ENCODE results near the gene PHF13. TPM values are rescaled to one million over a fixed set of nuclear protein-coding genes. Genes with fewer than 3 reads are reported as not detected.
"Not testable (repeated sequence)": the region's sequence is repeated elsewhere in the genome, so short reads cannot be mapped to it uniquely, and the experiment has no call there.

The PHF13 gene
- total and polyA plus RNA-seq, 5 donors from 2014 or later = 4.7 to 7.5 (median 5.6) TPM

DNA sequence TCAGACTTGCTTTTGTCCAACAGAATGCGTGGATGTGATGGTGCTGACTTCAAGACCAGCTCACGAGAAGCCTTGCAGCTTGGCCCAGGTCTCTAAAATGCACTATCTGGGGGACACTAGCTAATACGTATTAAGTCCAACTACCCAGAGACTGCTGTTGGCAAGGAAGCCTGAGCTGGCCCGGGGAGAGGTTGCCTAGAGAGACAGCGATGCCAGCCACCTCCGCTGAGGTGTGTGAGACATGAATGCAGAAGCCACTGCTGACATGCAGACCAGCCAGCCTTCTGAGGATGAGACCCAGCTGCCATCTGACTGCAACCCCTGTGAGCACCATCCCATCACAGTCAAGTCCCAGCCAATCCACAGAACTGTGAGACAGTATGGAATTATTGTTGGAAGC is 43.6 kb downstream of the PHF13 start:
- DNase-seq = no peak
- Mint-ChIP-seq H3K27ac (no peak overlapping the region), H3K4me3 (no peak overlapping the region), H3K36me3 (peaks cover 26% of the 10 kb centered on the region), H3K9me3 (no peaks in the 10 kb centered on the region), H3K27me3 (no peaks in the 10 kb centered on the region), H3K4me1 (peaks cover 0 to 11% (median 7%) of the 10 kb centered on the region in 4 donors)
- Histone ChIP-seq H3K4me1 (ENCODE audit: control insufficient read depth, insufficient read depth, low read length, poor library complexity, severe bottlenecking) (no peaks in the 10 kb centered on the region), H3K9me3 (ENCODE audit: control insufficient read depth in 2 of 2, low read length in 2 of 2) (no peaks in the 10 kb centered on the region), H3K27ac (ENCODE audit: insufficient read depth, low read length, poor library complexity, severe bottlenecking) (no peak overlapping the region), H3K36me3 (ENCODE audit: control insufficient read depth, insufficient read depth, low read length) (peaks cover 20% of the 10 kb centered on the region), H3K4me3 (ENCODE audit: low read depth, low read length) (no peak overlapping the region), H3K27me3 (ENCODE audit: control insufficient read depth, insufficient read depth, low read length) (no peaks in the 10 kb centered on the region)
- no peak for ATAC-seq (ENCODE audit: low read depth in 2 of 2)

DNA sequence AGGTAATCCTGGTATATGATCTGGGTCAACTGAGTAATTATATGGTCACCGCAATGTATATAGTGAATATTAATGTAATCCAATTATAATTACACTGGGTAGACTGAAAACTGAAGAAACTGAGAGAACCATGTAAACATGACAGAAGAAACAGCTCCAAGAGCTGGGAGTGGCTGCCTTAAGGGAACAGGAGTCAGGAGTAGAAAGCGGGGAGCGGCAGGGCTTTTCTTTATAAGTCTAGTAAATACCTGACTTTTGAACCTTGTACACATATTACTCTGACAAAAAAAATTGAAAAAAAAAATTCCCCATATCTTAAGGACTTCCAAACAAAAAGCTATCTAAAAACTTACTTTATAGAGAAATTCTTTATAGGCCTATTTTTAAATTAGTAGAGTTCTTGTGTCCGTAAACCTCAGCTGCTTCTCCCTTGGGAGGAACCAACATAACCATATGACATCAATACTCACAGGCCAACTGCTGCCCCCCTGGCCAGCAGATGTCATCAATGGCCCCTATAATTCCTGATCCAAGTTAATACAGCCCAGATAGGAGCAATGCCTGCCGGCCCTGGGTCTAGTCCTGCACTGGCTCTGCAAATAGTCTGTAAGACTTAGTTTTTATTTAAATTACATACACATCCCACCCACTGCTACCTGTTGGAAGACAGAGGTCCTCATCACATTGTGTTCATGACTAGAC is 45.0 kb downstream of the PHF13 start:
- Histone ChIP-seq H3K36me3 (ENCODE audit: control insufficient read depth, insufficient read depth, low read length) (peaks cover 6% of the 10 kb centered on the region), H3K27ac (ENCODE audit: insufficient read depth, low read length, poor library complexity, severe bottlenecking) (no peak overlapping the region), H3K27me3 (ENCODE audit: control insufficient read depth, insufficient read depth, low read length) (no peaks in the 10 kb centered on the region), H3K4me1 (ENCODE audit: control insufficient read depth, insufficient read depth, low read length, poor library complexity, severe bottlenecking) (no peaks in the 10 kb centered on the region), H3K9me3 (ENCODE audit: control insufficient read depth in 2 of 2, low read length in 2 of 2) (no peaks in the 10 kb centered on the region), H3K4me3 (ENCODE audit: low read depth, low read length) (no peak overlapping the region)
- H3K4me3 Mint-ChIP-seq = no peak overlapping the region
- H3K4me1 Mint-ChIP-seq = peaks cover 0 to 11% (median 8%) of the 10 kb centered on the region in 4 donors
- ATAC-seq (ENCODE audit: low read depth in 2 of 2) (no peak), DNase-seq (no peak)
- H3K36me3 Mint-ChIP-seq = peaks cover 28% of the 10 kb centered on the region
- peak overlapping the region in 2 of 3 donors; percentile 10 to 34 for H3K27ac Mint-ChIP-seq
- no peaks in the 10 kb centered on the region for H3K9me3 Mint-ChIP-seq
- no peaks in the 10 kb centered on the region for H3K27me3 Mint-ChIP-seq

DNA sequence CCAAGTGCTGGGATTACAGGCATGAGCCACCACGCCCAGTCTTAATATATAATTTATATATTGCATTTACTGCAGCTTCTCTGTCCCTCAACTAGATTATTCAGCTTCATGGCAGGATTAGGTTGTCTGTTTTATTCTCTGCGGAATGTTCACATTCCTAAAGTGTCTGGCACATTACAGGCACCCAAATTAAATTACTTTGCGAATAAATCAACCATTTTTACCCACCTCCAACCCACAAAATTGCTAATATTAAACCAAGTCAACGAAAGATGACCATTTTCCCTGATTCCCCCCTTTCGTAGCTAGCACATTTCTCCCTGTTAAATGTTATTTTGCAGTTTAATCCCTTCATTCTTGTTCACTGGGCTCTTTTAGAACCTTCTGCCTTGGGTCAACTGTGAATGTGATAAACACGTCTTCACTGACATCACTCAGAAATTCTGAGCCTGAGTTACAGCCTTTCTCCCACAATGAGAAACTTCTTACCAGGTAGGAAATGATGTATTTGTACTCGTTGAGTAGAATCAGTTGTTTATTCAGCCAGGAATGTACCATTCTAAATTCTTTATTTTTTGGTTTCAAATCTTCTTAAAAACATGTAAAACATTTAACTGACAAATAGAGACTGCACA is 47.0 kb downstream of the PHF13 start:
- Histone ChIP-seq H3K27me3 (ENCODE audit: control insufficient read depth, insufficient read depth, low read length) (no peaks in the 10 kb centered on the region), H3K4me3 (ENCODE audit: low read depth, low read length) (no peak overlapping the region), H3K9me3 (ENCODE audit: control insufficient read depth in 2 of 2, low read length in 2 of 2) (no peaks in the 10 kb centered on the region), H3K4me1 (ENCODE audit: control insufficient read depth, insufficient read depth, low read length, poor library complexity, severe bottlenecking) (no peaks in the 10 kb centered on the region), H3K36me3 (ENCODE audit: control insufficient read depth, insufficient read depth, low read length) (peaks cover 3% of the 10 kb centered on the region), H3K27ac (ENCODE audit: insufficient read depth, low read length, poor library complexity, severe bottlenecking) (no peak overlapping the region)
- Mint-ChIP-seq H3K27ac (peak overlapping the region in 1 of 3 donors; percentile 12), H3K4me3 (no peak overlapping the region), H3K36me3 (peaks cover 20% of the 10 kb centered on the region), H3K4me1 (peaks cover 0 to 11% (median 8%) of the 10 kb centered on the region in 4 donors), H3K9me3 (no peaks in the 10 kb centered on the region), H3K27me3 (no peaks in the 10 kb centered on the region)
- ATAC-seq (ENCODE audit: low read depth in 2 of 2) = no peak
- DNase-seq = no peak

DNA sequence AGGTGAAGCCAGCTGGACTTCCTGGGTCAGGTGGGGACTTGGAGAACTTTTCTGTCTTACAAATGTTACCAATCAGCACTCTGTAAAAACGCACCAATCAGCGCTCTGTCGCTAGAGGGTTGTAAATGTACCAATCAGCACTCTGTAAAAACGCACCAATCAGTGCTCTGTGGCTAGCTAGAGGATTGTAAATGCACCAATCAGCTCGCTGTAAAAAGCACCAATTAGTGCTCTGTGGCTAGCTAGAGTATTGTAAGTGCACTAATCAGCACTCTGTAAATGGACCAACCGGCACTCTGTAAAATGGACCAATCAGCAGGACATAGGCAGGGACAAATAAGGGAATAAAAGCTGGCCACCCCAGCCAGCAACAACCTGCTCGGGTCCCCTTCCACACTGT is 48.9 kb downstream of the PHF13 start:
- not testable (repeated sequence) for H3K27ac Mint-ChIP-seq; H3K4me3 Mint-ChIP-seq; H3K27me3 Mint-ChIP-seq; ATAC-seq (ENCODE audit: low read depth in 2 of 2); H3K27me3 ChIP-seq (ENCODE audit: control insufficient read depth, insufficient read depth, low read length); H3K4me1 ChIP-seq (ENCODE audit: control insufficient read depth, insufficient read depth, low read length, poor library complexity, severe bottlenecking); H3K9me3 Mint-ChIP-seq; DNase-seq; H3K9me3 ChIP-seq (ENCODE audit: control insufficient read depth in 2 of 2, low read length in 2 of 2); H3K27ac ChIP-seq (ENCODE audit: insufficient read depth, low read length, poor library complexity, severe bottlenecking); H3K4me3 ChIP-seq (ENCODE audit: low read depth, low read length)
- H3K4me1 Mint-ChIP-seq = peaks cover 0 to 11% (median 6%) of the 10 kb centered on the region in 4 donors
- peaks cover 28% of the 10 kb centered on the region for H3K36me3 Mint-ChIP-seq
- peaks cover 16% of the 10 kb centered on the region for H3K36me3 ChIP-seq (ENCODE audit: control insufficient read depth, insufficient read depth, low read length)

DNA sequence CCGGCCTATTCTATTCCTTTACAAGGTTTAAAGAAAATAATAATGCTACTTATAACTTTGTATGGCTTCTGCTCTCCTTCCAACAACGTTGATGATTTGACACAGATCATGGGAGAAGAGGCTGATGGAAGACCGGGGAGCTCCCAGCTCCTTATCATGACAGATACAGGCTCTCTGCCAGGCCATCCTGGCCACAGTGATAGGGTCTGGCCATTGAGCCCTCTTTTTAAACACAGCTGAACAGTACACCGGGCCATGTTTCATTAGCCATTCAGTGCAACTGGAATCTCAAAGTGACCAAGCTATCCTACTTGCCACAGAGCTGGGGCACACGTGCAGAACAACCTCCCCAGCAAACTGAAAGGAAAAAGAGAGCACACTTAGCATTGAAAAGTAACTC is 53.2 kb downstream of the PHF13 start:
- H3K4me3 Mint-ChIP-seq = no peak overlapping the region
- H3K4me3 ChIP-seq (ENCODE audit: low read depth, low read length) = no peak overlapping the region
- H3K4me1 ChIP-seq (ENCODE audit: control insufficient read depth, insufficient read depth, low read length, poor library complexity, severe bottlenecking) = no peaks in the 10 kb centered on the region
- peaks cover 20% of the 10 kb centered on the region for H3K36me3 Mint-ChIP-seq
- H3K27ac Mint-ChIP-seq = no peak overlapping the region
- H3K27me3 Mint-ChIP-seq = no peaks in the 10 kb centered on the region
- DNase-seq = no peak
- peaks cover 18% of the 10 kb centered on the region for H3K36me3 ChIP-seq (ENCODE audit: control insufficient read depth, insufficient read depth, low read length)
- peaks cover 0 to 2% (median 0%) of the 10 kb centered on the region in 4 donors for H3K4me1 Mint-ChIP-seq
- no peak for ATAC-seq (ENCODE audit: low read depth in 2 of 2)
- H3K27me3 ChIP-seq (ENCODE audit: control insufficient read depth, insufficient read depth, low read length) = no peaks in the 10 kb centered on the region
- no peak overlapping the region for H3K27ac ChIP-seq (ENCODE audit: insufficient read depth, low read length, poor library complexity, severe bottlenecking)
- no peaks in the 10 kb centered on the region for H3K9me3 ChIP-seq (ENCODE audit: control insufficient read depth in 2 of 2, low read length in 2 of 2)
- H3K9me3 Mint-ChIP-seq = no peaks in the 10 kb centered on the region

DNA sequence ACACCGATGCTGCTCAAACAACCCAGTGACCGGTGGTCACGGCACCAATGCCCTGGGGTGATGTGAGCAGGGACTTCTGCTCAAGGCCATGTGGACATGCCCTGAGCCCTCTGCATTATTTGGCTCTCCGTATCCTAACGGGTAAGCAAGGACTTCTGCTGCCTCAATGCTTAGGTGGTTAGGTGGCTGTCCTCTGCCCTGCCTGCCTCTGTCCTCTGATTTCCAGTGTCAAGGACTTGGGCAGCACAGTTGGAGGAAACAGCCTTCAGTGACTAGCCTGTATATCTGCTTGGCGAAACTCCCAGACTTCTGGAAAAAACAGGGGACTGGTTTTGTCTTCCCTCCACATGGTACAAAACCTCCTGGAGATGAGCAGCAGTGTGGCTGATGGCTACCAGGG is 53.6 kb downstream of the PHF13 start:
- peak overlapping the region in 1 of 3 donors; percentile 11 for H3K27ac Mint-ChIP-seq
- no peak overlapping the region for H3K4me3 ChIP-seq (ENCODE audit: low read depth, low read length)
- H3K36me3 Mint-ChIP-seq = peaks cover 20% of the 10 kb centered on the region
- DNase-seq (no peak), ATAC-seq (ENCODE audit: low read depth in 2 of 2) (no peak)
- no peak overlapping the region for H3K4me3 Mint-ChIP-seq
- H3K36me3 ChIP-seq (ENCODE audit: control insufficient read depth, insufficient read depth, low read length) = peaks cover 18% of the 10 kb centered on the region
- H3K4me1 Mint-ChIP-seq = peaks cover 0 to 2% (median under 1%) of the 10 kb centered on the region in 4 donors
- no peaks in the 10 kb centered on the region for H3K9me3 Mint-ChIP-seq
- H3K4me1 ChIP-seq (ENCODE audit: control insufficient read depth, insufficient read depth, low read length, poor library complexity, severe bottlenecking) = no peaks in the 10 kb centered on the region
- no peaks in the 10 kb centered on the region for H3K27me3 Mint-ChIP-seq
- H3K9me3 ChIP-seq (ENCODE audit: control insufficient read depth in 2 of 2, low read length in 2 of 2) = no peaks in the 10 kb centered on the region
- H3K27me3 ChIP-seq (ENCODE audit: control insufficient read depth, insufficient read depth, low read length) = no peaks in the 10 kb centered on the region
- H3K27ac ChIP-seq (ENCODE audit: insufficient read depth, low read length, poor library complexity, severe bottlenecking) = no peak overlapping the region

DNA sequence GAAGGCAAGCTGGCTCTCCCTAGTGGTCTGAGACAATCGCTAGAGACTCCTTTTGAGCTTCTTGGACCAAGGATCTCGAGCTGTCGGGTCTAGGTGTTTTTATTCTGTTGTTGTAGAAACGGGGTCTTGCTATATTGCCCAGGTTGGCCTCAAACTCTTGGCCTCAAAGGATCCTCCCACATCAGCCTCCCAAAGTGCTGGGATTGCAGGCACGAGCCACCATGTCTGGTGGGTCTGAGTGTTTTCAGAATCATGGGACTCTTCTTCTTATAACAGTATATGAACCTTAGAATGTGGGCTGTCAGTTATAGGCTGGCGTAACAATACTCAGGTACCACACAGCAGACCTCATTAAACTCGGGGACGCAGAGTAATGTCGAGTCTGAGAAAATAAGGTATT is 55.0 kb downstream of the PHF13 start:
- no peaks in the 10 kb centered on the region for H3K9me3 ChIP-seq (ENCODE audit: control insufficient read depth in 2 of 2, low read length in 2 of 2)
- peaks cover 0 to 7% (median 0%) of the 10 kb centered on the region in 4 donors for H3K4me1 Mint-ChIP-seq
- H3K9me3 Mint-ChIP-seq = no peaks in the 10 kb centered on the region
- no peak for ATAC-seq (ENCODE audit: low read depth in 2 of 2)
- peaks cover 14% of the 10 kb centered on the region for H3K36me3 Mint-ChIP-seq
- no peak overlapping the region for H3K4me3 ChIP-seq (ENCODE audit: low read depth, low read length)
- DNase-seq = no peak
- H3K27ac ChIP-seq (ENCODE audit: insufficient read depth, low read length, poor library complexity, severe bottlenecking) = no peak overlapping the region
- H3K36me3 ChIP-seq (ENCODE audit: control insufficient read depth, insufficient read depth, low read length) = peaks cover 18% of the 10 kb centered on the region
- H3K27me3 Mint-ChIP-seq = no peaks in the 10 kb centered on the region
- H3K4me3 Mint-ChIP-seq = no peak overlapping the region
- H3K27me3 ChIP-seq (ENCODE audit: control insufficient read depth, insufficient read depth, low read length) = no peaks in the 10 kb centered on the region
- H3K4me1 ChIP-seq (ENCODE audit: control insufficient read depth, insufficient read depth, low read length, poor library complexity, severe bottlenecking) = no peaks in the 10 kb centered on the region
- H3K27ac Mint-ChIP-seq = no peak overlapping the region

DNA sequence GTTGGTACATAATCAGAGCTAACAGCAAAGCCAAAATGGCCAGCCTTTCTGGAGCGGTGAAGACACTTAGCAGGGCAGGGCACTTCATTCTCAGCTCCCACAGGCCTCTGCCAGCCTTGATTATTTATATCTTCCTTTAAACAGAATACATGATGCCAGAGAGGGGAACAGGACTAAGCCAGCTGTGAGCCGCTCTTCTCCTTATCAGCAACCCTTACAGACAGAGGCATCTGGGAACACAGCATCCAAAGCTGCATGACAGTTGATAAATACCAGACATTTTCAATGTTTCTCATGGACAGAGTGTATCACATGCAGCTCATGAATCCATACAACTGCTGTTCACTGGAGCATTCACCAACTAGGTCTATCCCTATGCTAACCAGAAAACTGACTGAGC is 59.0 kb downstream of the PHF13 start:
- H3K27ac Mint-ChIP-seq = no peak overlapping the region
- H3K9me3 Mint-ChIP-seq = no peaks in the 10 kb centered on the region
- Histone ChIP-seq H3K4me1 (ENCODE audit: control insufficient read depth, insufficient read depth, low read length, poor library complexity, severe bottlenecking) (no peaks in the 10 kb centered on the region), H3K4me3 (ENCODE audit: low read depth, low read length) (no peak overlapping the region), H3K27me3 (ENCODE audit: control insufficient read depth, insufficient read depth, low read length) (no peaks in the 10 kb centered on the region), H3K9me3 (ENCODE audit: control insufficient read depth in 2 of 2, low read length in 2 of 2) (no peaks in the 10 kb centered on the region), H3K27ac (ENCODE audit: insufficient read depth, low read length, poor library complexity, severe bottlenecking) (no peak overlapping the region), H3K36me3 (ENCODE audit: control insufficient read depth, insufficient read depth, low read length) (peaks cover 24% of the 10 kb centered on the region)
- DNase-seq (no peak), ATAC-seq (ENCODE audit: low read depth in 2 of 2) (no peak)
- no peaks in the 10 kb centered on the region for H3K27me3 Mint-ChIP-seq
- peaks cover 14% of the 10 kb centered on the region for H3K36me3 Mint-ChIP-seq
- no peak overlapping the region for H3K4me3 Mint-ChIP-seq
- peaks cover 0 to 7% (median 0%) of the 10 kb centered on the region in 4 donors for H3K4me1 Mint-ChIP-seq
